Stimulated activated CD8-positive, alpha-beta memory T cell treated with anti-CD3 and anti-CD28 coated beads, Interleukin-4, amount 100 ng/mL, for 4 hours (primary cell): ENCODE data around the gene HS3ST3B1.

Experiments
- DNase-seq, 2 donors: peaks; one replicate each; pipeline ENCODE4 v3.0.0-alpha.2; 2020; ENCODE audit warnings: low read depth in 2 of 2, low spot score in 1 of 2

Gene HS3ST3B1

GRCh38 chr17:14303343-14304221 lies 2.7 kb downstream of the HS3ST3B1 start:
- no peak for DNase-seq

- no peak for DNase-seq
These were observed 3.4 kb downstream of the HS3ST3B1 start for GRCh38 chr17:14304222-14304772.

- DNase-seq = no peak
These were observed 4.1 kb downstream of the HS3ST3B1 start for GRCh38 chr17:14304773-14305517.

- no peak for DNase-seq
These were observed 5.1 kb downstream of the HS3ST3B1 start for GRCh38 chr17:14305785-14306496.

- no peak for DNase-seq
These were observed 5.7 kb downstream of the HS3ST3B1 start for GRCh38 chr17:14306596-14306995.

GRCh38 chr17:14307560-14308024 lies 6.7 kb downstream of the HS3ST3B1 start:
- DNase-seq = no peak

GRCh38 chr17:14308636-14308964 lies 7.7 kb downstream of the HS3ST3B1 start:
- no peak for DNase-seq

- peak; percentile 75 to 87 for DNase-seq
These were observed 8.3 kb downstream of the HS3ST3B1 start for GRCh38 chr17:14308965-14309879.

GRCh38 chr17:14310101-14310500 lies 9.2 kb downstream of the HS3ST3B1 start:
- no peak for DNase-seq

- no peak for DNase-seq
These were observed 9.7 kb downstream of the HS3ST3B1 start for GRCh38 chr17:14310605-14311004.

- DNase-seq = no peak
These were observed 10.4 kb downstream of the HS3ST3B1 start for GRCh38 chr17:14311186-14311705.

GRCh38 chr17:14311981-14312380 lies 11.1 kb downstream of the HS3ST3B1 start:
- no peak for DNase-seq

- no peak for DNase-seq
These were observed 11.6 kb downstream of the HS3ST3B1 start for GRCh38 chr17:14312522-14312921.

- DNase-seq = no peak
These were observed 15.4 kb downstream of the HS3ST3B1 start for GRCh38 chr17:14316126-14316832.

- no peak for DNase-seq
These were observed 16.5 kb downstream of the HS3ST3B1 start for GRCh38 chr17:14317383-14317782.

GRCh38 chr17:14318109-14318917 lies 17.4 kb downstream of the HS3ST3B1 start:
- DNase-seq = no peak

GRCh38 chr17:14318918-14319205 lies 18.0 kb downstream of the HS3ST3B1 start:
- DNase-seq = no peak

- no peak for DNase-seq
These were observed 19.2 kb downstream of the HS3ST3B1 start for GRCh38 chr17:14320098-14320497.
